SU-DHL-6 (cell line): ENCODE measurements around the gene MRPS2.
"Not testable (repeated sequence)": the region's sequence is repeated elsewhere in the genome, so short reads cannot be mapped to it uniquely, and the experiment has no call there.

Experiments used
- CTCF ChIP-seq: fragments of 200-600 bp; sonication (generic); IDR thresholded peaks from one replicate; pipeline ENCODE4 v1.5.1; 2017; ENCODE audit warnings: antibody characterized with exemption, mild to moderate bottlenecking, low read length, moderate library complexity; ENCODE audit not compliant: insufficient read depth, poor library complexity, severe bottlenecking
- EZH2phosphoT487 ChIP-seq: fragments of 200-600 bp; sonication (generic), shearing (Covaris generic); conservative IDR thresholded peaks from 2 replicates; pipeline ENCODE4 v1.6.1; 2018; ENCODE audit warnings: mild to moderate bottlenecking, antibody characterized with exemption, low read length, moderate library complexity, mixed read lengths

- TF ChIP-seq CTCF, EZH2phosphoT487: not testable (repeated sequence)
Measured at GRCh38 chr9:135549478-135550343, 49.2 kb downstream of the MRPS2 start.
